ENCODE results near the gene PLEKHA5. TPM values are rescaled to one million over a fixed set of nuclear protein-coding genes. Genes with fewer than 3 reads are reported as not detected.
A peak's percentile ranks its signal among the peaks of the same experiment; 100 is the strongest.

PLEKHA5 gene
- total and polyA plus RNA-seq, 2 of the 4 experiments (the other 2 are of a cell fraction), result 5.3 to 12.2 TPM

DNA sequence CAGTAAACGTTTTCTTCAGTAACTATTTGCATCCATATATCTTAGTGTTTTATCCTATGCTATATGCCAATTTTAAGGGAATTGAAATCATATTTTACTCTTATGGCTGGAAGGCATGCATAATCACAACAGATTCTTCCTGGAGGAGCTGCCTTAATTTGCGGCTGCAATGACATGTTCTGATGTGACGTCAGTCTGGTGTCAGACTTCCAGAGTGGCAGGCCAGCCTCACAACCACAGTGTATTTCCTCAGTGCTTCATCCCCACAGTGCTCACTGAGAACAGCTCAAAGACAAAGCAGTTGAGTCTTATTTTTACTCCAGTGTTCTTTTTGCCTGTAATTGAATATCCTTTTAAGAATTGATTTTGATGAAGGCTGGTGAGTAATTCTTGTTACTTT, 107.1 kb downstream of the PLEKHA5 start:
- in situ Hi-C loops (cut with MboI; ENCODE audit: low sequenced_read_pairs) (no loop called here), intact Hi-C loops (cut with micrococcal nuclease) (no loop called here), dilution Hi-C loops (cut with HindIII; ENCODE audit: low sequenced_read_pairs, unreplicated experiment) (no loop called here)
- Histone ChIP-seq H2BK15ac (ENCODE audit: low read depth, low read length) (no peak overlapping the region), H2BK5ac (ENCODE audit: low read depth, low read length, poor library complexity, severe bottlenecking) (no peak overlapping the region), H3K18ac (ENCODE audit: low read depth, low read length) (no peak overlapping the region), H3K79me1 (ENCODE audit: low read depth in 1 of 2, low read length in 2 of 2) (peaks cover 19 to 37% of the 10 kb centered on the region in 2 experiments), H4K5ac (ENCODE audit: low read depth, low read length) (no peak overlapping the region), H3K23ac (ENCODE audit: low read depth, low read length) (no peak overlapping the region), H3K4me1 (ENCODE audit: control insufficient read depth, insufficient read depth, low read length) (peaks cover 12% of the 10 kb centered on the region), H2AK5ac (ENCODE audit: low read depth, low read length) (no peak overlapping the region; the same call in 1 of the 2 replicates), H2AK9ac (replicated peaks; ENCODE audit: low read depth, low read length, poor library complexity) (no peak overlapping the region), H4K8ac (ENCODE audit: low read depth in 2 of 2, low read length in 2 of 2) (no peak overlapping the region), H3K36me3 (ENCODE audit: control insufficient read depth, insufficient read depth, low read length) (no peaks in the 10 kb centered on the region), H2BK120ac (ENCODE audit: low read depth, low read length) (no peak overlapping the region), H3K27ac (ENCODE audit: insufficient read depth, low read length) (no peak overlapping the region), H3K56ac (ENCODE audit: extremely low read depth, insufficient read depth, low read length) (no peak overlapping the region), H3K9me3 (ENCODE audit: control insufficient read depth, insufficient read depth, low read length) (no peaks in the 10 kb centered on the region), H2BK20ac (ENCODE audit: low read depth, low read length) (no peak overlapping the region), H2AFZ (replicated peaks; ENCODE audit: low read length, poor library complexity) (peak overlapping the region; percentile 53), H3K14ac (replicated peaks; ENCODE audit: low read depth, low read length) (no peak overlapping the region), H4K91ac (ENCODE audit: insufficient read depth, low read depth, low read length) (no peak overlapping the region), H4K20me1 (ENCODE audit: insufficient read depth, low read length) (peaks cover 14% of the 10 kb centered on the region; the same call in 1 of the 2 replicates), H3K9me1 (ENCODE audit: insufficient read depth, low read length) (peaks cover 8% of the 10 kb centered on the region), H3K27me3 (ENCODE audit: control insufficient read depth, insufficient read depth, low read length) (no peaks in the 10 kb centered on the region), H3K4me3 (ENCODE audit: insufficient read depth, low read depth, low read length) (no peak overlapping the region), H3K4me2 (ENCODE audit: low read depth, low read length) (no peak overlapping the region), H3K4ac (ENCODE audit: low read depth, low read length) (no peak overlapping the region), H3K9ac (ENCODE audit: low read depth, low read length) (no peak overlapping the region)
- CTCF ChIA-PET, result no interaction called here
- DNase-seq (peak; percentile 80), ATAC-seq (ENCODE audit: low read depth) (no peak)
- WGBS, 2 experiments (ENCODE audit: extremely low coverage in 2 of 2, insufficient read length in 1 of 2), result no CpG with 5 or more reads among the region's 3 CpGs
- POLR2A ChIA-PET (ENCODE audit: unreplicated experiment), result no interaction called here
- TF ChIP-seq MAZ (IDR thresholded peaks at IDR 0.05; ENCODE audit: borderline replicate concordance, low read depth, low read length), result no peak
- TF ChIP-seq MXI1 (IDR thresholded peaks at IDR 0.05; ENCODE audit: borderline replicate concordance, low read depth, low read length), result no peak
- no peak for TF ChIP-seq FOS (IDR thresholded peaks at IDR 0.05; ENCODE audit: low read depth, low read length)
- TF ChIP-seq RCOR1 (IDR thresholded peaks at IDR 0.05; ENCODE audit: insufficient replicate concordance, low read length), result no peak
- TF ChIP-seq BHLHE40 (IDR thresholded peaks at IDR 0.05; ENCODE audit: low read depth, low read length), result no peak
- TF ChIP-seq SMC3 (IDR thresholded peaks at IDR 0.05; ENCODE audit: low read depth, low read length), result no peak
- TF ChIP-seq, protein P1, sequence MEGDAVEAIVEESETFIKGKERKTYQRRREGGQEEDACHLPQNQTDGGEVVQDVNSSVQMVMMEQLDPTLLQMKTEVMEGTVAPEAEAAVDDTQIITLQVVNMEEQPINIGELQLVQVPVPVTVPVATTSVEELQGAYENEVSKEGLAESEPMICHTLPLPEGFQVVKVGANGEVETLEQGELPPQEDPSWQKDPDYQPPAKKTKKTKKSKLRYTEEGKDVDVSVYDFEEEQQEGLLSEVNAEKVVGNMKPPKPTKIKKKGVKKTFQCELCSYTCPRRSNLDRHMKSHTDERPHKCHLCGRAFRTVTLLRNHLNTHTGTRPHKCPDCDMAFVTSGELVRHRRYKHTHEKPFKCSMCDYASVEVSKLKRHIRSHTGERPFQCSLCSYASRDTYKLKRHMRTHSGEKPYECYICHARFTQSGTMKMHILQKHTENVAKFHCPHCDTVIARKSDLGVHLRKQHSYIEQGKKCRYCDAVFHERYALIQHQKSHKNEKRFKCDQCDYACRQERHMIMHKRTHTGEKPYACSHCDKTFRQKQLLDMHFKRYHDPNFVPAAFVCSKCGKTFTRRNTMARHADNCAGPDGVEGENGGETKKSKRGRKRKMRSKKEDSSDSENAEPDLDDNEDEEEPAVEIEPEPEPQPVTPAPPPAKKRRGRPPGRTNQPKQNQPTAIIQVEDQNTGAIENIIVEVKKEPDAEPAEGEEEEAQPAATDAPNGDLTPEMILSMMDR (conservative IDR thresholded peaks at IDR 0.05; ENCODE audit: low read depth, low read length), result no peak
- no peak for TF ChIP-seq MAFK (IDR thresholded peaks at IDR 0.05; ENCODE audit: low read depth, low read length)
- TF ChIP-seq, protein P2, sequence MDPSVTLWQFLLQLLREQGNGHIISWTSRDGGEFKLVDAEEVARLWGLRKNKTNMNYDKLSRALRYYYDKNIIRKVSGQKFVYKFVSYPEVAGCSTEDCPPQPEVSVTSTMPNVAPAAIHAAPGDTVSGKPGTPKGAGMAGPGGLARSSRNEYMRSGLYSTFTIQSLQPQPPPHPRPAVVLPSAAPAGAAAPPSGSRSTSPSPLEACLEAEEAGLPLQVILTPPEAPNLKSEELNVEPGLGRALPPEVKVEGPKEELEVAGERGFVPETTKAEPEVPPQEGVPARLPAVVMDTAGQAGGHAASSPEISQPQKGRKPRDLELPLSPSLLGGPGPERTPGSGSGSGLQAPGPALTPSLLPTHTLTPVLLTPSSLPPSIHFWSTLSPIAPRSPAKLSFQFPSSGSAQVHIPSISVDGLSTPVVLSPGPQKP (IDR thresholded peaks at IDR 0.05; ENCODE audit: borderline replicate concordance, low read depth, low read length), result no peak
- no peak for TF ChIP-seq RAD21 (IDR thresholded peaks at IDR 0.05; ENCODE audit: low read length)
- no peak for TF ChIP-seq CHD1 (IDR thresholded peaks at IDR 0.05; ENCODE audit: low read depth, low read length)
- no peak for TF ChIP-seq RFX5 (IDR thresholded peaks at IDR 0.05; ENCODE audit: low read depth, low read length)
- TF ChIP-seq, protein P3, sequence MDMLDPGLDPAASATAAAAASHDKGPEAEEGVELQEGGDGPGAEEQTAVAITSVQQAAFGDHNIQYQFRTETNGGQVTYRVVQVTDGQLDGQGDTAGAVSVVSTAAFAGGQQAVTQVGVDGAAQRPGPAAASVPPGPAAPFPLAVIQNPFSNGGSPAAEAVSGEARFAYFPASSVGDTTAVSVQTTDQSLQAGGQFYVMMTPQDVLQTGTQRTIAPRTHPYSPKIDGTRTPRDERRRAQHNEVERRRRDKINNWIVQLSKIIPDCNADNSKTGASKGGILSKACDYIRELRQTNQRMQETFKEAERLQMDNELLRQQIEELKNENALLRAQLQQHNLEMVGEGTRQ (IDR thresholded peaks at IDR 0.05; ENCODE audit: low read depth, low read length), result no peak
- no peak for TF ChIP-seq NFE2L2 (IDR thresholded peaks at IDR 0.05; ENCODE audit: low read depth, low read length)
- no peak for TF ChIP-seq CEBPB (IDR thresholded peaks at IDR 0.05; ENCODE audit: low read depth, low read length)
- TF ChIP-seq POLR2A (IDR thresholded peaks at IDR 0.05; ENCODE audit: low read depth, low read length), result no peak
- no TSS peak for BruUV-seq (replicated peaks)

All from IMR-90 (cell line).